ENCODE measurements around the gene TAOK2.
"Not testable (repeated sequence)": the region's sequence is repeated elsewhere in the genome, so short reads cannot be mapped to it uniquely, and the experiment has no call there.

Gene TAOK2

DNA sequence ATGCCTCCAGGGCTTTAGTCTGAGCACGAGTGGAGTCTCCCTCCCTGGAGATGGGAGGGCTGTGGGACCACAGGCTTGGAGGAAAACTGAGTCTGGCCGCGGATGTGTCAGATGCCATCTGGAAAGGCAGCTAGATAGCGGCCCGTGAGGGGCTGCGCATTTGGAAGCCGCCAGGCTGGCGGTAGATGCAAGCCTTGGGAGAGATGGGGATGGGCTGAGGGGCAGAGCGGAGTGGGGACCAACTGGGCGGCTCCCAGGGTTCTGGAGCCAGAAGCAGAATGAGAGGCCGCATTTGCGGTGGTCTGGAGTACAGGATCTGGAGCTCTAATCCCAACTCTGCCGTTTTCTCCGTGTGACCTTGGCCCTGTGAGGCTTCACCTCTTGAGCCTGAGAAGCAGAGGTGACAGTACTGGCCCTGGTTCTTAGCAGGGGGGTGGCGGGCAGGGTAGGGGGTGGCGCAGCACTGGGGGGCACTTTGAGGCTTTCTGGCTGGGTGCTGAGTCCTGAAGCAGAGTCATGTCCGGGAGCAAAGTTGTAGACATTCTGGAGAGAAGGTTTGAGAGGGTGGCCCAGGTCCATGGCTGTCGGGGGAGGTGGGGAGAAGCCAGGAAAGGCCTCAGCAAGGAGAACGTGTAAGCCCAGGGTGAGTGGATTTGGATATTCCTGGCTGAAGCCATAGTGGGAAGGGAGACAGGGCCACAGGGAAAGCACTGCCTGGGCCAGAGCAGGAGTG lies 29.1 kb downstream of the TAOK2 start:
- no peak for DNase-seq (ENCODE audit: extremely low read depth in 1 of 2, low read depth in 1 of 2)

GRCh38 chr16:30003670-30004423 lies 30.2 kb downstream of the TAOK2 start:
- DNase-seq (ENCODE audit: extremely low read depth in 1 of 2, low read depth in 1 of 2): no peak

DNA sequence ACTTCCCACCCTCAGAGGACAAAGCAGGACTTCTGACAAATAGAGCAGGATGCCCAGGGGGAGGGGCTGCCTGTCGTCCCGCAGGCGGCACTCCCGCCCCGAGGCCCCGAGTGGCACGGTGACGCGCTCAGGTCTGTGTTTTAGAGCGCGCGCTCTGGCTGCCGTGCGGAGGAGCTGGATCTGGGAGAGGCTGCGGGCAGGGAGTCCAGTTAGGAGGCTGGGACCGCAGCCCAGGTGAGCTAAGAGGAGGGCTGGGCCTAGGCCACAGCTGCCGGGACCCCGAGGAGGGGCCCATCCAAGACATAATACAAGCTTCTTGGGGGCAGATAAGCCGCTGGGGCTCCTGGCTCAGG lies 30.7 kb downstream of the TAOK2 start:
- no peak for DNase-seq (ENCODE audit: extremely low read depth in 1 of 2, low read depth in 1 of 2)

DNA sequence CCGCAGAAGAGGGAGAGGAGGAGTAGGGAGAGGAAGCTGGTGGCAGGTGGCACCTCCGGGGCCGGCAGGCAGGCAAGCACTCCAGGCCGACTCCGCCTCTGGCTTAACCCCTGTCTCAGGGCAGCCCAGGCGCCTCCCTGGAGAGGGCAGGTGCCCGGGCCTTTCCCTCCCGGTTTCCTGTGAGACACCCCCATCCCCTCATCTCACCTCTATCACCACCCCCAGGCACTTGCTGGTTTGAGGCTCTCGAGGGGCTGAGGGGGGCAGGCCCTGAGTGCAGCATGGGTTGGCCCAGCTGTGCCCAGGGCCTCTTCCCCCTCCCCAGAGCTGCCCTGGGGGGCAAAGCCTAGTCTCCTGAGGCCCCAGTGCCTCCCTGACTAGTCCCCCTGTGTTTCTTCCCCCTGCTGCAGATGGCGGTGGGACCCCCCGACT lies 31.2 kb downstream of the TAOK2 start:
- DNase-seq (ENCODE audit: extremely low read depth in 1 of 2, low read depth in 1 of 2): no peak

GRCh38 chr16:30005341-30006094 lies 31.9 kb downstream of the TAOK2 start:
- no peak for DNase-seq (ENCODE audit: extremely low read depth in 1 of 2, low read depth in 1 of 2)

DNA sequence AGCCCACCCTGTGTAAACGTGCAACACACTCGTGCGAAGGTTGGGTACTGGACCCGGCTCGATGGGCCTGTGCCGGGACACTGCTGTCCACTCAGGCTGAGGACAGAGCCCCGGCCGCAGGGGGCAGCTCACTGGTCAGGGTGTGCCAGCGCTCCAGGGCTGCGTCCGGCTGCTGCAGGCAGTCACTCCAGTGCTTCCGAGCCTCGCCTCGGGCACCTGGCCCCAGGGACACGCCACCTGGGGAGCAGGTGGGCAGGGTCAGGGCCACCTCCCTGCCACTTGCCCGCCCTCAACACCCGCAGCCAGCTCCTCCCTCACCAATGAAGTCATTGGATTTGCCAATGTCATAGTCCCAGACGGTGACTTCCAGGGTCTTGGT lies 32.4 kb downstream of the TAOK2 start:
- DNase-seq (ENCODE audit: extremely low read depth in 1 of 2, low read depth in 1 of 2): no peak

DNA sequence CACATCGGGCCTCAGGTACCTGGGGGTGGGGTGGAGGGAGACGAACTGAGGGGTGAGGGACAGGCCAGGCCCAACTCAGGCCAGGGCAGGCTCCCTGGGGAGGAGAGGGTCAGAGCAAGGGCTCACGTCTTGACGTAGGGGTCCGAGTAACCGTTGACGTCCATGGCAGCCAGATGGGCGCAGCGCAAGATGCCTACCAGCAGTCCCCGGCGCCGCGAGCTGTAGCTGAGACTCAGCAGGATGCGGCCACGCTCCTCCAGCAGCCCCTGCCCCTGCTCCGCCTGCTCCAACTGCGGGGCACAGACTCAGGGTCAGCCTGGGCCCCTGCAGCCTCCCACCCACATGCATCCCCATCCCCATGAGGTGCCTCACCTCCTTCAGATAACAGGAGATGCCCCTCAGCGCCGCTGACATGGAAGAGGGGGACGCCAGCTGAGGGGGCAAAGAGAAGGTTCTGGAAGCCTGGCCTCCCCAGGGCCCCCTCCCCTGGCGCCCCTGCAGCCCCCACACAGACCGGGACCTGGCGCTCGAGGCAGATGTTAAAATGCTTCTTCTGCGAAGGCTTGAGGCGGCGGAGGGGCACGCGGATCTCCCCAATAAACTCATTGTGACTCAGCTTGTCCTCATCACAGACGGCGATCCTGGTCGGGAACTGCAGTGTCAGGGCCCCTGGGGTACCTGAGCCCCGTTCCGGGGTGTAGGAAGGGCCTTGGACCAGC lies 33.1 kb downstream of the TAOK2 start:
- no peak for DNase-seq (ENCODE audit: extremely low read depth in 1 of 2, low read depth in 1 of 2)

- DNase-seq (ENCODE audit: extremely low read depth in 1 of 2, low read depth in 1 of 2): no peak
These were observed 33.8 kb downstream of the TAOK2 start for GRCh38 chr16:30007378-30007895.

DNA sequence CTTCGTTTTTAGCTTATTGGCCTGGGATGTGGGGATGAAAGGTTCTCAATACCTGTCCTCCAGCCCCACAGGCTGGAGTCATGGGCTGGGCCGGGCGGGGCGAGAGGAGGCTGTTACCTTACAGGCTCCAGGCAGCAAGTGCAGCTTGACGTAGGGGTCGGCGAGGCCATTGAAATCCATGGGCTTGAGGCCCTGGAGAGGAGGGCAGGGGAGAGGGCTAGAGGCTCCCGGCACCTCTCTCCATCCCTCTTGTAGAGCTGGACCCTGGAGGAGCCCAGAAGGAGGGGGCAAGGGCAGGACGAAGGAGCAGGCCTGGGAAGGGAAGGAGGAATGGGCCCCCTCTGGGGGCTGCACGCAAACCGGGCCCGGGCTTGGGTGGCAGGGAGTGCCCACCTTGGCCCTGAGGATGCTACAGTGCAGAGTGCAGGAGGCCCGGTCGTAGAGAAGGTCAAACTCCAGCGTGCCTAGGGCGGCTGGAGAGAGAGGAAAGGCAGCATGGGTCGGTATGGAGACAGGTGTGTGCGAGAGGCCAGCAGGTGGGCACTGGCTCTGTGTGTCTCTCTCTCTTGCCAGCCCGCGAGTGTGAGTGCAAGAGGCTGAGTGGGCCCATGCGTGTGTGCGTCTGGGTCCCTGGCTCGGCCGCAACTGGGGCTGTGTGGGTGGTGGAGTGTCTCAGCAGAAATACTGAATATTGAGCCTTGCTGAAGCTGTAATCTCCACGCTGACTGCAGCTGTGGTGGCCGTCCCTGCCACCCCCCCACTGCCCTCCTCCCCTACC lies 35.6 kb downstream of the TAOK2 start:
- DNase-seq (ENCODE audit: extremely low read depth in 1 of 2, low read depth in 1 of 2): no peak

GRCh38 chr16:30009990-30010843 lies 36.5 kb downstream of the TAOK2 start:
- no peak for DNase-seq (ENCODE audit: extremely low read depth in 1 of 2, low read depth in 1 of 2)

DNA sequence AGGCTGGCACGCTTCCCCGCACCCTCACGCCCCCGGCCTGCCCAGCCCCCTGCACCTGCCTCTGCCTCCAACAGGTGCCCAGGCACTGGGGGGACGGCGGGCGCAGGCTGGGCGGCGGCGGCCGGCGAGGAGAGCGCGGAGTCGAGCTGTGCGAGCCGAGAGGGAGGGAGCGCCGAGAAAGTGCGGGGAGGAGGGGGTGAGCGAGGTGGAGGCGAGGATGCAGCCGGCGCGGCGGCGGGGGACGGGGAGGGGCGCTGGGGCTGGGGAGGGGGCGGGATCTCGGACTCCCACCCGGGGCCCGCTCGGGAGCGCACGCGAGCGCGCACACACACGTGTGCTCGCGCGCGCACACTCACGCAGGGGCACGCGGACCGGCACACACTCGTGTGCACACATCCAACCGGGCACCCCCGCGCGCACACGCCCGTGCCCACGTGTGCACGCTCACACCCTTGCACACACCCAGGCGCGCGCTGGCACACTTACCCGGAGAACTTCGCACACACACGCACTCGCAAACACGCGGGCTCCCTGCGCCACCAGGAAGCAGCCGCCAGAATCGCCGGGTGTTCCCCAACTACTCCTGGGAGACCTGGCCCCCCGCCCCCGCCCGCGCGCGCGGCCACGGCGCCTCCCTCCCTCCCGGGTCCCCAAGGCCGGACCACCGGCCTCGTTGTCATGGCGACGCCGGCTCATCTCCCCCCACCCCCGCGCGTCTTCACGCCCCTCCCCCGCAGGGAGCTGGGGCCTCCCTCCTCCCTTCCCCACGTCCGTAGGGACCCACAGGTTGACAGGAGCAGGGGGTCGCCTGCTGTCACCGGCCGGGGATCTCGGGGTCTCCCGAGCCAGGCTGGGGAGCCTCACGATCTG lies 37.4 kb downstream of the TAOK2 start, which contains the start of gene DOC2A:
Gene DOC2A (minus strand): TSS at position 184 of the 870 bp plus-strand sequence. CDS start 805 bp downstream, outside the sequence.
- DNase-seq (ENCODE audit: extremely low read depth in 1 of 2, low read depth in 1 of 2): no peak

DNA sequence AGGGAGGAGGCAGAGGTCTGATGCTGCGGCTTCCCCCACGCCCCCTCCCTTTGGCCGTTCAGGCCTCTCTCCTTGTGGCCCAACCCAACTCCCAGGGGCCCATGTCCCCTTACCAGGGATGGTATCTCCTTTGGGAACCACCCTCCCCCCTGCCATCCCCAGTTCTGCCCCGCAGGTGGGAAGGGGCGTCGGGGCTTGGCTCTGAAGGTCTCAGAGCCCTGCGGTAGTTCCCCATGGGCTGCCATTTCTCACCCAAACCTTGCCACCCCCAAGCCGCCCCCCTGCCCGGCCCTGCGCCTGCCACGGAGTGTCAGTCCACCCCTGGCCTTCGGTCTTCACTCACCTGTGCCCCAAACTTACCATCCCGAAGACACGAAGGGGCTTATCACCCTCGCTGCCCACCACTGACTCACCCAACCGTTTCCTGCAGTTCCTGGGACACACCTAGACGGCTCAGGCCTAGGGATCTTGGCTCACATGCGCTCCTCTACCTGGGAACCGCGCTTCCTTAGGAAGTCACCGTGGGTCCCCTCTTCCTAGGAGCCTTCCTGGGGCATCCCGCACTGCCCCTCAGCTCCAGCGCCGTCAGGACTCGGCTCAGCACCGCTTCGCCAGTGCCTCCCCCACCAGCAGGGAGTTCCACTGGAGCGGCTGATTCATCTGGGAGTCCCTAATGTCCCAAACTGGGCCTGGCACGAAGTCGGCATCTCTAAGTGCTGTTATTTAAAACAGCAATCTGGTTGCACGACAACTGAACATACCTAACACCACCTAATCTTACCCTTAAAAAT lies 38.2 kb downstream of the TAOK2 start:
- DNase-seq (ENCODE audit: extremely low read depth in 1 of 2, low read depth in 1 of 2): no peak

- not testable (repeated sequence) for DNase-seq (ENCODE audit: extremely low read depth in 1 of 2, low read depth in 1 of 2)
These were observed 38.9 kb downstream of the TAOK2 start for GRCh38 chr16:30012598-30012997.

GRCh38 chr16:30015450-30015849 lies 41.8 kb downstream of the TAOK2 start:
- not testable (repeated sequence) for DNase-seq (ENCODE audit: extremely low read depth in 1 of 2, low read depth in 1 of 2)

- no peak for DNase-seq (ENCODE audit: extremely low read depth in 1 of 2, low read depth in 1 of 2)
These were observed 43.0 kb downstream of the TAOK2 start for GRCh38 chr16:30016555-30017276.

DNA sequence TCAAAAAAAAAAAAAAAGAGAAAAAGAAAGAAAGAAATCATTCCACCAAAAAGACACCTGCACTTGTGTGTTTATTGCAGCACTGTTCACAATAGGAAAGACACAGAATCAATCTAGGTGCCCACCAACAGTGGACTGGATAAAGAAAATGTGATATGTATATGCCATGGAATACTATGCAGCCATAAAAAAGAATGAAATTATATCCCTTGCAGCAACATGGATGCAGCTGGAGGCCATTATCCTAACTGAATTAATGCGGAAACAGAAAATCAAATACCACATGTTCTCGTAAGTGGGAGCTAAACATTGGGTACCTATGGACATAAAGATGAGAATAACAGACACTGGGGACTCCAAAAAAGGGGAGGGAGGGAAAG lies 43.6 kb downstream of the TAOK2 start:
- DNase-seq (ENCODE audit: extremely low read depth in 1 of 2, low read depth in 1 of 2): no peak

DNA sequence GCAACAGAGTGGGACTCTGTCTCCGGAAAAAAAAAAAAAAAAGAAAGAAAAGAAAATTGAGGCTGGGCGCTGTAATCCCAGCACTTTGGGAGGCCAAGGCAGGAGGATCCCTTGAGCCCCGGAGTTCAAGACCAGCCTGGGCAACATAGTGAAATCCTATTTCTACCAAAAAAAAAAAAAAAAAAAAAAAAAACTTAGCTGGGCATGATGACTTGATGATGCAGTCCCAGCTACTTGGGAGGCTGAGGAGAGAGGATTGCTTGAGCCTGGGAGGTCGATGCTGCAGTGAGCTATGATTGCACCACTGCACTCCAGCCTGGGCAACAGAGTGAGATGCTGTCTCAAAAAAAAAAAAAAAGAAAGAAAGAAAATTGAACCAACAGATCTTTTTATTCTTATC lies 44.3 kb downstream of the TAOK2 start:
- DNase-seq (ENCODE audit: extremely low read depth in 1 of 2, low read depth in 1 of 2): not testable (repeated sequence)

All from stimulated activated CD8-positive, alpha-beta memory T cell treated with anti-CD3 and anti-CD28 coated beads, Interleukin-7, amount 100 ng/mL, for 48 hours (primary cell).